Tibial nerve (tissue), 4 donors: ENCODE data around the gene CFAP46. TPM values are rescaled to one million over a fixed set of nuclear protein-coding genes. Genes with fewer than 3 reads are reported as not detected.

Experiments
- DNase-seq, 2 donors: peaks; one replicate each; pipeline ENCODE4 v3.0.0-alpha.2; 2019; ENCODE audit warnings: low spot score in 2 of 2
- H3K27ac ChIP-seq, 4 donors: fragments of 200-600 bp; sonication (generic) in 3 of 4; one replicate each; pipeline ENCODE4 v1.5.1; 2017 to 2019; ENCODE audit warnings: mild to moderate bottlenecking in 1 of 4
- H3K27me3 ChIP-seq, 2 donors: fragments of 200-600 bp; sonication (generic) in 1 of 2; one replicate each; pipeline versions ENCODE4 v1.5.1 to v1.6.0; 2017 to 2019
- H3K36me3 ChIP-seq, 3 donors: fragments of 200-600 bp; sonication (generic); one replicate each; pipeline ENCODE4 v1.5.1; 2018 to 2019
- H3K4me1 ChIP-seq, 4 donors: fragments of 200-600 bp; sonication (generic) in 3 of 4; one replicate each; pipeline ENCODE4 v1.5.1; 2017 to 2019
- H3K4me3 ChIP-seq, 4 donors: fragments of 200-600 bp; sonication (generic) in 3 of 4; one replicate each; pipeline ENCODE4 v1.5.1; 2017 to 2019; ENCODE audit warnings: mild to moderate bottlenecking in 1 of 4, moderate library complexity in 1 of 4
- H3K9me3 ChIP-seq, 4 donors: fragments of 200-600 bp; sonication (generic) in 3 of 4; one replicate each; pipeline ENCODE4 v1.5.1; 2017 to 2019
- EP300 ChIP-seq, 2 donors: sonication (generic); formaldehyde crosslinking; IDR thresholded peaks; one replicate each; pipeline ENCODE4 v1.6.1; 2017; ENCODE audit warnings: antibody characterized with exemption in 2 of 2, mild to moderate bottlenecking in 1 of 2
- POLR2A ChIP-seq, 2 donors: fragments of 450-650 bp; IDR thresholded peaks; one replicate each; pipeline ENCODE4 v1.6.1; 2017; ENCODE audit warnings: antibody characterized with exemption in 2 of 2, mild to moderate bottlenecking in 2 of 2, moderate library complexity in 2 of 2
- WGBS, 2 donors: methylation state at CpG; one replicate each; pipeline ENCODE4 v1.1.5; 2018; 5-methylcytosine and 5-hydroxymethylcytosine counted together
- total RNA-seq, 4 donors: library from RNA; depleted of rRNA; stranded (reverse); fragments of >200 nt; gene quantifications; one replicate each; pipeline ENCODE4 v1.1.0, GENCODE V29; 2016
- TF ChIP-seq, protein P1 (sequence below), 5 experiments: fragments of 200-600 bp in 3 of 5; fragments of 450-650 bp in 2 of 5; sonication (generic) in 3 of 5; IDR thresholded peaks; one replicate each; pipeline ENCODE4 v1.5.1; 2016 to 2019; ENCODE audit warnings: antibody characterized with exemption in 5 of 5, mild to moderate bottlenecking in 3 of 5, moderate library complexity in 2 of 5

The CFAP46 gene
- total RNA-seq, 4 donors from 2014 or later = 0.90 to 1.4 TPM; not detected in 2

DNA sequence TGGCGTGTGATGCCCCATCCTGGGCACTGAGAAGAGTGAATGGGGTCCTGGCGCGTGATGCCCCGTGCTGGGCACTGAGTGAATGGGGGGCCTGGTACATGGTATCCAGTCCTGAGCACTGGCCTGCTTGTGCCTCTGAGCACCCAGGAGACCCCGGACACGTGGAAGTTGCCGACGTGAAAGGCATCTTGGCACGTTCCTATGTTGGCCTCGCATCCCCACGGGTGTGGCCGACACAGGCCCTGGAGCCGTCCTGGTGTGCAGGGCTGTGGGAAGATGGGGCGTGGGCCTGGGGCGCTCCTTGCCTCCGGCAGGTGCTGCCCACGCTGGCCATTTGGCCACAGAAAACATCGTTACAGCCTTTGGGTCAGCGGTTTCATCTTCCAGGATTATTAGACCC lies 35.5 kb downstream of the CFAP46 start:
- Histone ChIP-seq H3K27me3 (no peaks in the 10 kb centered on the region), H3K4me3 (no peak overlapping the region), H3K9me3 (peaks cover 0 to 42% (median 0%) of the 10 kb centered on the region in 4 donors), H3K27ac (no peak overlapping the region), H3K36me3 (no peaks in the 10 kb centered on the region), H3K4me1 (peaks cover 0 to 8% (median 0%) of the 10 kb centered on the region in 4 donors)
- WGBS, 2 donors = 81 to 89% methylated on average over 12 to 19 of the region's 19 CpGs
- no peak for DNase-seq
- TF ChIP-seq EP300 (IDR thresholded peaks at IDR 0.05) (no peak), POLR2A (IDR thresholded peaks at IDR 0.05) (no peak)
- TF ChIP-seq, protein P1, sequence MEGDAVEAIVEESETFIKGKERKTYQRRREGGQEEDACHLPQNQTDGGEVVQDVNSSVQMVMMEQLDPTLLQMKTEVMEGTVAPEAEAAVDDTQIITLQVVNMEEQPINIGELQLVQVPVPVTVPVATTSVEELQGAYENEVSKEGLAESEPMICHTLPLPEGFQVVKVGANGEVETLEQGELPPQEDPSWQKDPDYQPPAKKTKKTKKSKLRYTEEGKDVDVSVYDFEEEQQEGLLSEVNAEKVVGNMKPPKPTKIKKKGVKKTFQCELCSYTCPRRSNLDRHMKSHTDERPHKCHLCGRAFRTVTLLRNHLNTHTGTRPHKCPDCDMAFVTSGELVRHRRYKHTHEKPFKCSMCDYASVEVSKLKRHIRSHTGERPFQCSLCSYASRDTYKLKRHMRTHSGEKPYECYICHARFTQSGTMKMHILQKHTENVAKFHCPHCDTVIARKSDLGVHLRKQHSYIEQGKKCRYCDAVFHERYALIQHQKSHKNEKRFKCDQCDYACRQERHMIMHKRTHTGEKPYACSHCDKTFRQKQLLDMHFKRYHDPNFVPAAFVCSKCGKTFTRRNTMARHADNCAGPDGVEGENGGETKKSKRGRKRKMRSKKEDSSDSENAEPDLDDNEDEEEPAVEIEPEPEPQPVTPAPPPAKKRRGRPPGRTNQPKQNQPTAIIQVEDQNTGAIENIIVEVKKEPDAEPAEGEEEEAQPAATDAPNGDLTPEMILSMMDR (IDR thresholded peaks at IDR 0.05) = no peak

DNA sequence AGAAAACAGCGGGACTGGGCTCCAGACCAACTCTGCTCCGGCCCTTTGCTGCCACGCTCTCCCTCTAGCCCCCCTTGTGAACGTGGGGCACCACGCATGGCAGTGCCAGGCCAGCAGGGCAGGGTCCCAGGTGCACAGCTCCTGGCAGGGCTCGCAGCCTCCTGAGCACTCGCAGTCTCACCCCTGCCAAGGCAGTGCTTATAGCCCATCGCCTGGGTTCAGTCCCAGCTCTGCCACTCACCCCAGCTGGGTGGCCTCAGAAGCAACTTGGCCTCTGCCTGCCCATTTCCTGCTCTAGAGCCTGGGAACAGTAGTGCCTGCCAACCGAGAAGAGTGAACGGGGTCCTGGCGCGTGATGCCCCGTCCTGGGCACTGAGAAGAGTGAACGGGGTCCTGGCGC lies 36.3 kb downstream of the CFAP46 start:
- no peak overlapping the region for H3K27ac ChIP-seq
- no peaks in the 10 kb centered on the region for H3K27me3 ChIP-seq
- DNase-seq = no peak
- H3K4me3 ChIP-seq = no peak overlapping the region
- no peaks in the 10 kb centered on the region for H3K36me3 ChIP-seq
- peaks cover 0 to 50% (median 0%) of the 10 kb centered on the region in 4 donors for H3K9me3 ChIP-seq
- no peak for TF ChIP-seq POLR2A (IDR thresholded peaks at IDR 0.05)
- TF ChIP-seq, protein P1 (IDR thresholded peaks at IDR 0.05) = no peak
- TF ChIP-seq EP300 (IDR thresholded peaks at IDR 0.05) = no peak
- H3K4me1 ChIP-seq = peaks cover 0 to under 1% (median 0%) of the 10 kb centered on the region in 4 donors
- WGBS, 2 donors = 93 to 96% methylated on average over 9 to 14 of the region's 15 CpGs

DNA sequence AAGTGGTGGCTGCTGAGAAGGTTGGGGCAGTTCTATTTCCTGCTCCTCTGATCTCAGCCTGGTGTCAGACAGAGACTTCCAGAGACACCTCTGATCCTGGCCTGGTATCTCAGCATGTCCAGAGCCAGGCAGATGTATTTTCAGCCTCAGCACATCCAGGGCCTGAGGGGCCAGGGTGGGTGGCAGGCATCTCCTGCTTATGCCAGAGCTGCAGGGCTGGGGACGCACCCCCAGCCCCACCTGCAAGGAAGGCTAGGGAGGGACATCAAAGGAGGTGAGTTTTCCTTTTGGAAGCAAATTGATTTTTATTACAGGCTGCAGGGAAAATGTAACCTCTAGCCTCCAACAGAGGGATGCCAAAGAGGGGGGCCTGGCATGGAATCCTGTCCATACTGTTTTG lies 36.7 kb downstream of the CFAP46 start:
- H3K9me3 ChIP-seq = peaks cover 0 to 54% (median 0%) of the 10 kb centered on the region in 4 donors
- H3K27ac ChIP-seq = no peak overlapping the region
- TF ChIP-seq POLR2A (IDR thresholded peaks at IDR 0.05) (no peak), EP300 (IDR thresholded peaks at IDR 0.05) (no peak)
- TF ChIP-seq, protein P1 (IDR thresholded peaks at IDR 0.05) = no peak
- H3K4me3 ChIP-seq = no peak overlapping the region
- no peaks in the 10 kb centered on the region for H3K4me1 ChIP-seq
- H3K27me3 ChIP-seq = no peaks in the 10 kb centered on the region
- DNase-seq = no peak
- H3K36me3 ChIP-seq = no peaks in the 10 kb centered on the region
- WGBS, 2 donors = 95 to 100% methylated on average over 1 of the region's 1 CpG

DNA sequence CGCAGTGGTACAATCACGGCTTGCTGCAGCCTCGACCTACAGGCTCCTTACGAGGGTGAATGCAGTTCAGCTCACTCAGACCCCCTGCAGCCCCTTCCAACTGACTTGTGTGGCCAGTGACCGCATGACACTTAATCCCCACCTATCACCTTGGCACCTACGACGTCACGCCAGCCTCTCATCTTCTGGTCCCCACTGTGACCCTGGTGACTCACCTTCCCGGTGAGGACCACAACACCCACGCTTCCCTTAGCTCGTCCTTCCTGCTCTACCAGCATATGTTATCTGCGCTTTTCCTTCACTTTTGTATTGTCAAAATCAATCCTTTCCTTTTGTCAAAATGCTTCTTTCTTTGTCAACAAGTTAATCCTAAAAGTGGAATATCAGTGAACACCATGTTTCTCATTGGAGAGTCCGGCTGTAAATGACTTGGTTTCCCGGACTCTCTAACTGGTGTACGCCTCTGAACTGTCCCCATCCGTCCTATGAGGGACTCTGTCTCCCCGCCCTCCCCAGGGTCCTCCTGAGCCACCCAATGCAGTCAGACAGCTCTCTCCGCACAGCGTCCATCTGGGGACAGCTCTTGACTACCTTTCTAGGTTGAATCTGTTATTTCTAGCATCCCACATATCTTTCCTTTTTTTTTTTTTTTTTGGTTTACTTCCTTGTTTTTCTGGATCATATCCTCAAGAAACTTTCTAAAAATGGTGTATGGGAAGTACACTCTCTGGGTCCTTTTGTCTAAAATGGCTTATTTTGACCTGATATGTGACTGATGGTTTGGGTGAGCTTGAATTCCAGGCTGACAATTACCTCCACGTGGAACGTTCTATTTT lies 37.3 kb downstream of the CFAP46 start:
- WGBS, 2 donors = 84 to 85% methylated on average over 21 of the region's 21 CpGs
- no peak for DNase-seq
- H3K4me3 ChIP-seq = no peak overlapping the region

More for the DNA sequence above, 37.3 kb downstream of the CFAP46 start:
- H3K27ac ChIP-seq = no peak overlapping the region
- no peaks in the 10 kb centered on the region for H3K4me1 ChIP-seq
- TF ChIP-seq POLR2A (IDR thresholded peaks at IDR 0.05) (no peak), EP300 (IDR thresholded peaks at IDR 0.05) (no peak)
- TF ChIP-seq, protein P1 (IDR thresholded peaks at IDR 0.05) = no peak
- H3K27me3 ChIP-seq = no peaks in the 10 kb centered on the region
- no peaks in the 10 kb centered on the region for H3K36me3 ChIP-seq
- peaks cover 0 to 60% (median 0%) of the 10 kb centered on the region in 4 donors for H3K9me3 ChIP-seq
